MG63 (cell line): ENCODE data around the gene UGT1A4. TPM values are rescaled to one million over a fixed set of nuclear protein-coding genes. Genes with fewer than 3 reads are reported as not detected.

ENCODE experiments used
- DNase-seq: peaks from one replicate; pipeline ENCODE4 v3.0.0-alpha.2; 2020
- H3K27me3 ChIP-seq: fragments of 250-450 bp; sonication (Bioruptor Pico); 2 replicates; pipeline ENCODE4 v1.5.1; 2020; ENCODE audit warnings: mild to moderate bottlenecking, moderate library complexity
- H3K36me3 ChIP-seq: fragments of 250-450 bp; sonication (Bioruptor Pico); 2 replicates; pipeline ENCODE4 v1.5.1; 2020; ENCODE audit warnings: mild to moderate bottlenecking, moderate library complexity
- H3K4me3 ChIP-seq: fragments of 250-450 bp; sonication (Bioruptor Pico); 2 replicates; pipeline ENCODE4 v1.5.1; 2020; ENCODE audit warnings: mild to moderate bottlenecking, moderate library complexity
- H3K9me3 ChIP-seq: fragments of 250-450 bp; sonication (Bioruptor Pico); 2 replicates; pipeline ENCODE4 v1.5.1; 2020; ENCODE audit warnings: mild to moderate bottlenecking, moderate library complexity
- total RNA-seq: library from RNA; depleted of rRNA; stranded (reverse); fragments of >200 nt; shearing (Covaris generic); gene quantifications from 2 replicates; pipeline ENCODE4 v1.2.3, GENCODE V29; 2014; ENCODE audit warnings: low replicate concordance

The UGT1A4 gene
- total RNA-seq, 1 experiment from 2014 or later: not detected

DNA sequence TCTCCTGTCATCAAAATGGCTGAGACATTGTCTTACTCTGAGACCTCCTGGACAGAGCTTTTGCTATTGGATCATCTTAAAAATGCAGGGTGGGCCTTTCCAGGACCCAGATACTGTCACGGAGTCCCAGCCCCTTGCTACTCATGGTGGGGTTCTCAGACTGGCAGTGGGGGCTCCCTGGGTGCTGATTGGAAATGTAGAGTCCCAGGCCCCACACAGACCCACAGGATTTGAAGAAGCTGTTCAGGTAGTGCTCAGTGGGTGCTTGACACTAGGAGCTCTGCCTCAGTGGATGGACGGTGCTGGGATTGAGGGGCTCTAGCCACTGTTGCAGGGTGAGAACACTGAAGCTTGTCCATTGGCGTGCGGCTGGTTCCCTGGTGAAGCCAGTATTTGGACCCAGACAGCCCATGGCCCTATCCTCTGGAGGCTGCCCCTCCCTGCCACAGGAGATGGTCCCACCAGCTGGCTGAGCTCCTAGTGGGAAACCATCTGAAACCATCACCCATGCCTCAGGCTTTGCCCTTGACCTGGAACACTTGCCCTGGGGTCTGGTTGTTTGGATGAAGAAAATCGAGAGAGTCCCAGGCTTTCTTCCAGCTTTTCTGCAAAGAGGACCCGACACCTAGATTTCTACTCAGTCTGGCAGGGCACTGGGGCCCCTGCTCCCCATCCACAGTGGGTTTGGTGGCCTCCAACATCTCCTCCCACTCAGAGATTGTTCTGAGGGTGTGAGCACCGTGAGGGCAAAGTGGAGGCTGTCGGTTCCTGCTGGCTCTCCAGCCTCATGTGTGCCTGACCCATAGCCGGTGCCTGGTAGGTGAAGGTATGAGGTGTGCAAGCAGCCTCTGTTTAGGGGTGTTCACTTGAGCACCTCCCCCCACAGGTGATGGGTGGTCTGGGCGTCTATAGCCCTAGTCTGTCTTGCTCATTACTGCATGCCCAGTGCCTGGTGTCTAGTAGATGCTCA is 89.7 kb downstream of the UGT1A4 start:
- DNase-seq: no peak
- Histone ChIP-seq H3K4me3 (no peak overlapping the region), H3K27me3 (no peaks in the 10 kb centered on the region), H3K36me3 (no peaks in the 10 kb centered on the region), H3K9me3 (no peaks in the 10 kb centered on the region)

DNA sequence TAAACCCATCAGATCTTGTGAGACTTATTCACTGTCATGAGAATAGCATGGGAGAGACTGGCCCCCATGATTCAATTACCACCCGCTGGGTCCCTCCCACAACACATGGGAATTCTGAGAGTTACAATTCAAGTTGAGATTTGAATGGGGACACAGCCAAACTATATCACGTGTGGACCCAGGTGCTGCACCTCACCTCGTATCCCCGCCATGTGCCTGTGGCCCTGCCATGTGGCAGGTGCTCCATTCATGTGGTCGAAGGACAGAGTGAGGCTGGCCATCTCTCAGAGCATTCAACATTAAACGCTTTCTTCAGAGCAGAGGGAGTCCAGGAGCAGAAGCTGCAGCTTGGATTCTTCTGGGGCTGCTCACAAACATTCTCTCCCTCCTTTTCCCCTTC is 91.8 kb downstream of the UGT1A4 start:
- no peak overlapping the region for H3K4me3 ChIP-seq
- H3K27me3 ChIP-seq: no peaks in the 10 kb centered on the region
- no peak for DNase-seq
- no peaks in the 10 kb centered on the region for H3K9me3 ChIP-seq
- H3K36me3 ChIP-seq: no peaks in the 10 kb centered on the region

DNA sequence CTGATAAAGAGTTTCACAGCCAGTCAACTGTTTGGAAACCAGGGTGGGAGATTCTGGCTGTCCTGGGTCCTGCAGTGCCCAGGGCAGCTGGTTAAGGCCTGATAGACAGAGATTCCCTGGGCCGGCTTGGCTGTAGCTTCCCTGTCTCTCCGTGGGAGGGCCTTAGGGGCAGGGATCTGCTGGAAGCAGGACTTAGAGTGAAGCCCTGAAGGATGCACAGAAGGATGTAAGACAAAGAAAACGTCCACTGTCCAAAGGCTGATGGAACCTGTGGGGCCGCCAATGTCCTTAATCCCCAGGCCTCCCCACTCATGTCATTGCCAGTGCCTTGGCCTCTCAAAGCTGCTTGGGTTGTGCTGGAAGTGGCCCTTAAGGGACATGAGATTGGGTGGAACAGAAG is 92.6 kb downstream of the UGT1A4 start:
- Histone ChIP-seq H3K27me3 (no peaks in the 10 kb centered on the region), H3K4me3 (no peak overlapping the region), H3K36me3 (no peaks in the 10 kb centered on the region), H3K9me3 (no peaks in the 10 kb centered on the region)
- no peak for DNase-seq

DNA sequence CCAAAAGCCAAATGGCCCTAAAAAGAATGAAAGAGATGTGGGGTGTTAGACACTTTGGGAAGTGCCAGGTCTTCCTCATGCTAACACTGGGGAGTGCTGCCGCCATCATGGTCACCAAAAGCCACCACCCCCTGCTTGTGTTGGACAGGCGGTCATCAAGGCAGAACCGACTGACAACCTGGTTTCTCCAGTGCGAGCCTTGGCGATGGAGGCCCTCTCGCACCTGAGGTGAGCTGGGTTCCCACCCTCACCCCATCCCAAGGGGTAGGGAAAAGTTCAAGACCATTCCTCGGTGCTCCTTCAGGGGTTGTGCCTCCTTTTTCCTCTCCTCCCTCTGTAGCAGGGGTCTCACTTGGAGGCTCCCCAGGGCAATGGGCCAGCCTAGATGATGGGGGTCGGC is 93.2 kb downstream of the UGT1A4 start:
- no peak for DNase-seq
- H3K9me3 ChIP-seq: no peaks in the 10 kb centered on the region
- no peaks in the 10 kb centered on the region for H3K27me3 ChIP-seq

DNA sequence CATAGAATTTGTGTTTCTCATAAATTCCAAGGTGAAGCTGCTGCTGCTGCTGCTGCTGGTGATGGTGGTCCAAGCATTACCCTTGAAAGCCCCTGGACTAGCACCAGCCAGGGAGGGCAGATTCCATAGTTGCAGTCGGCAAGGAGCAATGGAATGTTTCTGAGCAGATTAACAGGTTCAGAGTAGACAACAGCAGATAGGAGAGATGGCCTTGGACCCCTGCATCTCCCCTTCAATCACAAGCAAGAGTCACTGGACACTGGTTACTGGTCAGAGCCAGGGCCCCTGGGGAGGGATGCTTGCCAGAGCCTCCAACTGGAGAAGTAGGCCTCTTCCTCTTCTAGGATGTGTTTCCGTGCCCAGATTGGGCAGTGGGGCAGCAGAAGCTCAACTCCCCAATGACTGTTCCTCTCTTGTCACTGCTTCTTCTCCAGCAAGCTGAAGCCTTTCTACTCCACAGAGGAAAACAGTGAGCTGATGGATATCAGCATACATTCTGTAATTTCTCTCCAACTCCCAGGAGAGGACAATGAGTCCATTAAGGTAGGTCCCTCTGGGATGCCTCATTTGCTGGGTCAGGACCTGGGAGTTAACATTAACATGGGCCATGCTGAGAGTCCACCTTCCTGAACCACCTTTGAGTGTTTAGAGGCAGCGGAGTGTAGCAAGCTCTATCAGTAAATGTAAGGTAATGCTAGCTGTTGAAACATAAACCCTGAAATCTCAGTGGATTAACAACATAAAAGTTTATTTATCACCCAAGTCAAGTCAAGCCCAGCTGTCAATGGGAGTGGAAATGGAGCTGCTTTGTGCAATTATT is 94.9 kb downstream of the UGT1A4 start:
- no peak for DNase-seq

More for the DNA sequence above, 93.2 kb downstream of the UGT1A4 start:
- no peaks in the 10 kb centered on the region for H3K36me3 ChIP-seq
- no peak overlapping the region for H3K4me3 ChIP-seq

DNA sequence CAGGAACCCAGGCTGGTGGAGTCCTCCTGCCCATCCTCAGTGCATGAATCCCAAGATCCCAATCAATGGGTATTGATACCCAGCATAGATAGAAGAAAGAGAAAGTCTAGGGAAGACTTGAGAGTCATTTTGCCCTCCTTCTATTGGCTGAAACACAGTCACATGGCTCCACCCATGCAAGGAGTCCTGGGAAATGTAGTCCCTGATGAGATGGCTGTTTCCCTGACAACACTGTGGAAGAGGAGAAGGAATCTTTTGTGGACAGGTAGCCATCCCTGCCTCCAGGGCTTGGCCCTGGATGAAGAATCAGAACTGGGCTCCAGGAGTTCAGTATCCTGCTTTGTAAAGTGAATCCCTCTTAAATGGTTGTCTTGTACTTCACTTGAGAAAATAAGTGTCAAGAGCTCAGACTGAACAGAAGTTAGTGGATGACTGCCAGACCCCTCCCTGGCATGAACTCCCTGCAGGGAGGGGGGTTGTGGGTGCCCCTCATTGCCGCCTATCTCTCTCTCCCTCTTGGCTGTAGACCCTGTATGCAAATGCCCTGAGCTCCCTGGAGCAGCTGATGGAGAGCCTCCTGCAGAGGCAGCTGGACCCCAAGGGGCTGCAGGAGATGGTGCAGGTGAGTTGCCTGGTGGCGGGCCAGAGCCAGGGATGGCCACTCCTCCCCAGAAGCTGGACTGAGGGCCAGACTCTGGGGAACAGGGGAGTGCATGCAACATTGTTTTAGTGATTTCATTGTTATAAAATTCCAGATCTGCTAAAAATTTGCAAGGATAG is 95.7 kb downstream of the UGT1A4 start:
- Histone ChIP-seq H3K4me3 (no peak overlapping the region), H3K36me3 (no peaks in the 10 kb centered on the region), H3K27me3 (no peaks in the 10 kb centered on the region), H3K9me3 (no peaks in the 10 kb centered on the region)
- no peak for DNase-seq

More for the DNA sequence above, 94.9 kb downstream of the UGT1A4 start:
- Histone ChIP-seq H3K9me3 (no peaks in the 10 kb centered on the region), H3K27me3 (no peaks in the 10 kb centered on the region), H3K4me3 (no peak overlapping the region), H3K36me3 (no peaks in the 10 kb centered on the region)

DNA sequence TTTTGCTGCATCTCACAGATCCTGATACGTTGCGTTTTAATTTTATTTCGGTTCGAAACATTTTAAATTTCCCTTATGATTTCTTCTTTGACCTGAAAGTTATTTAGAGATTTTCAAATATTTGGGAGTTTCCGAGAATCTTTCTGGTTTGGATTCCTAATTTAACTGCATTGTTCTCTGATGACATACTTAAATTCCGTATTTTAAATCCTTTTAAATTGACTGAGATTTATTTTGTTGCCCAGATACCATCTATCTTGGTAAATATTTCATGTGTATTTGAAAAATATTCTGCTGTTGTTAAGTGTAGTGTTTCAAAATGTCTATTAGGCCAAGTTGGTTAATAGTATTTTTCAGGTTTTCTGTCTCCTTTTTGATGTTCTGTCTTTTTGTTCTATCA is 97.3 kb downstream of the UGT1A4 start:
- Histone ChIP-seq H3K9me3 (no peaks in the 10 kb centered on the region), H3K27me3 (no peaks in the 10 kb centered on the region), H3K36me3 (no peaks in the 10 kb centered on the region), H3K4me3 (no peak overlapping the region)
- no peak for DNase-seq

DNA sequence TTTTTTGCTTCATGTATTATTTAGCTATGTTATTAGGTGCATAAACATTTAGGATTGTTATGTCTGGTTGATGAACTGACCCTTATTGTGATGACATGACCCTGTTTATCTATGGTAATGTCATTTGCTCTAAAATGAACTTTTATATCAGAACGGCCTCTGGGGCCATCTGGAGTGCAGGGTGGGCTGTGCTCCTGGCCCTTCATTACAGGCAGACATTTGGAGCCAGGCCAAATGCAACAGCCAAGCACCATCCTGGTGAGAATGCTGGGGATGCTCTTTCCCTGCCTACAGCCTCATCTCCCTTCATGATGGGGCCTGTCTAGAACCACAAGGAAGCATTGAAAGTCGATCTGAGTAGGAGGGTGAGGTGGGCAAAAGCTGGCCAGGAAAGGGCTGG is 97.8 kb downstream of the UGT1A4 start:
- Histone ChIP-seq H3K27me3 (no peaks in the 10 kb centered on the region), H3K9me3 (no peaks in the 10 kb centered on the region), H3K36me3 (no peaks in the 10 kb centered on the region), H3K4me3 (no peak overlapping the region)
- DNase-seq: no peak

DNA sequence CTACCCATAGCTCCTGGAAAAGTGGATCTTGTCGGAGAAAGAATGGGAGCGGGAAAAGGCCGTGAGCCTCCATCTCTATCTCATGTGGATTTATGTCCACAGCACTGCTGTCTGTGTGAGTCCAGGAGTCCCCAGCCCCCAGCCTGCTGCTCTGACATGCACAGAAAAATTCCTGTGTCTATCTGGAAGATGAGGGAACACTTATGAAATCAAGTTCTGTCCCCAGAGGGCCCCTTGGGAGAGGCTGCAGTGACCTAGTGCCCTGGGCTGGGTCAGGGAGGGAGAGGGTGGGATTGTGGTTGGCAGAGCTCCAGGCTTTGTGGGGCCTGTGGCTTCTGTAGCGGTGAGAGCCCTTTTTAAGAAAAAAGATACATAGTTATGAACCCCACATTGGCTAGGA is 98.2 kb downstream of the UGT1A4 start:
- Histone ChIP-seq H3K4me3 (no peak overlapping the region), H3K9me3 (no peaks in the 10 kb centered on the region), H3K36me3 (no peaks in the 10 kb centered on the region), H3K27me3 (no peaks in the 10 kb centered on the region)
- no peak for DNase-seq

DNA sequence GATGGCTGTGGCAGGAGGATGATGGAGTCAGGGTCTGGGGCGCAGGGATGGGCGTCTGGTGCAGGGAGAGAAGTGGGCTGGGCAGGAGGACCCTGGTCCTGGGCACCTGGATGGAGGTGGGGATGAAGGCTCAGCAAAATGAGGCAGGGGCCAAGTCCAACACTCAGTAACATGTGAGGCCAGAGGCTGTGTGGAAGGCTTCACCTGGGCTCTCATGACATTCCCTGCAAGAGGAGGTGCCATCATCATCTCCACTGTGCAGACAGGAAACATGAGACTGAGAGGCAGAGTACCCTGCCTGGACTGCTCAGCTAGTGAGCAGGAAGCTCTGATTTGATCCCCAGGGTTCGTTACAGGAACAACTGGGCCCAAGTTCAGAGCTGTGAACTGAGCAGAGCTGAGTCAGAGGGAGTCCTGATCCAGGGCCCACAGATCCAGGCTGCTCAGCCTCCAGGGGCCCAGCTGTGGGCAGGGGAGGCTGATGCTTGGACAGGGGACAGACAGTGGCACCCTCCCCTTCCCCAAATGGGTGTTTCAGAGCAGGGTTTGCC is 98.9 kb downstream of the UGT1A4 start:
- DNase-seq: no peak
- no peak overlapping the region for H3K4me3 ChIP-seq
- no peaks in the 10 kb centered on the region for H3K27me3 ChIP-seq
- H3K9me3 ChIP-seq: no peaks in the 10 kb centered on the region
- H3K36me3 ChIP-seq: no peaks in the 10 kb centered on the region

DNA sequence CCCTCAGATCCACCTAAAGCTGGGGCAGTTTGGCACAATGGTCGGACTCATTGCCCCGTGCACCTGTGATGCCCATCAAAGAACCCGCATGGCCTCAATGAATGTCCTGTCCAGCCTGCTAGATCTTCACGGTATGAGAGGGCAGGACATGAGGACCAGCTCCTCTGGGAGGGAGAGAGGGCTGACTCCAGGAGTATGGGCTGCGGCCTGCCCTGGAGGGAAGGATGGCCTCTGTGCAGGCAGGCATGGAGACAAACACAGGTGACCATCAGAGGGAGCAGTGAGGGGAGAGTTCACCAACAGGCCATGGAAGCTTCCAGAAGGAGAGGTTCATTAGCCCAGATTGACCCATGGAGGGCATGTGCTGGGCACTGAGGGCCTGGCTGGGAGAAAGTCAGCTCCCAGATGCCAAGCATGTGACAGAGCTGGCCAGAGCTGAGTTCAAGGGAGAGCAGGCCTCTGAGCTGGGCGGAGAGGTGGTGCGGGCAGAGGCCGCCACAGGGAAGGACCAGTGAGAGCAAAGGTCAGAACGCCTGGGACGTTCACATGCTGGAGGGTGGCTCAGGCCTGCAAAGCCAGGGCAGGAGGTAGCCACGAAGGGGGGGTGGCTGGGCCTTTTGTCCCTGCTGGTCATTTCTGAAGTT is 99.6 kb downstream of the UGT1A4 start:
- DNase-seq: no peak
- Histone ChIP-seq H3K27me3 (no peaks in the 10 kb centered on the region), H3K36me3 (no peaks in the 10 kb centered on the region)

DNA sequence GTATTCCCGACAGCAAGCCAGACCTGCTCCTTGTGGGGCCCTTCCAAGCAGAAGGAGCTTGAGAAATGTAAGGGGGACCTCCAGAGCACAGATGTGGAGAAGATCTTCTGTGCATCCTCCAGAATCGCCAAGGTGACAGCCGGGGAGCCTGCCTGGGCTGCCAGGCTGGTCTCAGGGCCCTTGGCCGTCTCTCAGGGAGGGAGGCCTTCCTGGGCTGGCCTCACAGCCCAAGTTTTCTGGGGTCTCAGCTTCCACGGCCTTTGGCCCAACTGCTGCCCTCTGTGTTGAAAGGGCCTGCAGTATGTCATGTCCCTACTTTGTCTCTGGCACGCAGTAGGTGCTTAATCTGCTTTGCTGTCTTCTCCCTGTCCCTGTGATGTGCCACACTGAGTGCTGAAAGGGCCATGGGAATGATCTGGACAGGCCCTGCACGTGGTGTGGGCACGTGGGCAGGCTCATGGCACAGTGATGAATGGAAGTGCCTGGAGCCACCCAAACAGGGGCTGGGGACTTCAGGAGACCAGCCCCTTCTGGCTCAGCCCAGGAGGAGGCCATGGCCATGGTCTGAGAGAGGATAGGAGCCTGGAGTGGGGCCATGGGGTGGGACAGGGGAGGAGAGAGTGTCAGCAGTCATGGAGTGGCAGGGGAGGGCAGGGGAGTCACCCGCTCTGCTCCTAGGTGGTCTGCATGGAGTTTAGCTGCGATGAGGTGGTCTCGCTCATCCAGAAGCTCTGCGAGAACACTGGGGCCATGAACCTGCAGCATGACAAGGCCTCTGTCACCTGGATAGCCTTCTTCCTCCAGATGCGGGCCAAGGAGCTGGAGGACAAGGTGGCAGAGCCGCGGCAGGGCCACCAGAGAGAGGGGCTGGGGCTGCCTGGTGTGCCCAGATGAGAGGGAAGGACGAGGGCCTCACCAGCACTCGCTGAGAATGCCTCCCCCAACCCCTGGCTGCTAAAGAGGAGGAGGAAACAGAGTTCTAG is 100.4 kb downstream of the UGT1A4 start:
- Histone ChIP-seq H3K9me3 (no peaks in the 10 kb centered on the region), H3K36me3 (no peaks in the 10 kb centered on the region), H3K27me3 (no peaks in the 10 kb centered on the region), H3K4me3 (no peak overlapping the region)
- DNase-seq: no peak

More for the DNA sequence above, 99.6 kb downstream of the UGT1A4 start:
- no peak overlapping the region for H3K4me3 ChIP-seq
- H3K9me3 ChIP-seq: no peaks in the 10 kb centered on the region

DNA sequence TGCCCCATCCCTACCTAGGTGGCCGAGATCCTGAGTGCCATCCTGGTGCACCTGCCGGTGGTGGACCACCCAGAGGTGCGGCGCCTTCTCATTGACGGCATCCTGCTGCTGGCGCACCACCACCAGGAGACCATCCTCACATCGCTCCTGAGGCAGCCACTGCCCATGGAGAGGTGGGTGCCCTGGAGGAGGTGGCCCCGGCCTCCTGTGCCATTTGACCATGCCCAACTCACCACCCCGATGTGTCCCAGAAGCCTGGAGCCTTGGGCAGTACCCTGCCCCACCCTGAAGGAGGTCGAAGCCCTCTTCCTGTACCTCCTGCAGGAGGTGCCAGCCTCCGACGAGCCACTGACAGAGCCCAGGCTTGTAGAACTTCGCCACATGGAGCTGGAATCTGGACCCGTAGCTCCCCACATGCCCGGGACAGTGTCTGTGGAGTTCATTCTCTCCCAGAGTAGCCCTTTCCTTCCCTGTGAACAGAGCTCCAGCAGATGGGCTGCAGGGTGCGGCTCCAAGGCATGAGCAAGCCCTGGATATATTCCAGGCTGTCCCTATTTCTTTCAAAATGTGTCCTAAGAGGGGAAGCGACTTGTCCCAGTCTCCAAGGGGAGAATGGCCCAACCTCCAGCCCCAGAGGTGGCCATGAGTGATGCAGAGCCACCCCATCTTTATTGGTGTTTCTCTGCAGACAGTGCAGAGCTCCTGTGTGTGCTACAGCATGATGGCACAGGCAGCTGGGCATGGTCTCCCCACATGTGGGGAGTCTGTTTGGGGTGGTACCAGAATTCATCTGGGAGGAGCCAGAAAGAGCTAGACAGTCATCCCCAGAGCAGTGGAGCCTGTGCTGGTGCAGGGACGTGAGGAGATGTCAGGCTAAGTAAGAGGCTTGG is 101.6 kb downstream of the UGT1A4 start:
- Histone ChIP-seq H3K36me3 (no peaks in the 10 kb centered on the region), H3K9me3 (no peaks in the 10 kb centered on the region)

DNA sequence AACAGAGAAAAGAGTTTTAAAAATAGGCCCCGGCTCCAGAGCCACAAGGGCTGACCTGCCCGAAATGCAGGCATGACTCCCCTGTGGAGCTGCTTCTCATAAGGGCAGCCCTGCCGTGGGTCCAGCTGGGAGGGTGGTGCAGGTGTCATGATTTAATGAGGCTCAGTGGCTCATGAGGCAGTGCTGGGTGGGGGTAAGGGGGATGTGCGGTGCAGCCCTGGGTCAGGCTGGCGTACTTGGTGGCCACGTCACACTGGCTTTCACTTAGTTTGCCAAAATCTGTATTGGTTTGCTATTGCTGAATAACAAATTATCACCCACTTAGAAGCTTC is 102.2 kb downstream of the UGT1A4 start:
- no peaks in the 10 kb centered on the region for H3K27me3 ChIP-seq
- no peak overlapping the region for H3K4me3 ChIP-seq
- no peaks in the 10 kb centered on the region for H3K9me3 ChIP-seq
- H3K36me3 ChIP-seq: no peaks in the 10 kb centered on the region
- no peak for DNase-seq

More for the DNA sequence above, 101.6 kb downstream of the UGT1A4 start:
- Histone ChIP-seq H3K4me3 (no peak overlapping the region), H3K27me3 (no peaks in the 10 kb centered on the region)
- DNase-seq: no peak
